Liver (tissue), 9 donors: ENCODE data around the gene RNASEH2C. TPM values are rescaled to one million over a fixed set of nuclear protein-coding genes. Genes with fewer than 3 reads are reported as not detected.
"Not testable (repeated sequence)": the region's sequence is repeated elsewhere in the genome, so short reads cannot be mapped to it uniquely, and the experiment has no call there.

Experiments used
- DNase-seq: peaks from one replicate; pipeline ENCODE4 v3.0.0-alpha.2; 2017; ENCODE audit warnings: low spot score
- H3K27ac ChIP-seq, 2 donors: one replicate each; pipeline ENCODE4 v1.7.0; 2013; ENCODE audit warnings: inconsistent platforms in 2 of 2, low read length in 2 of 2, control low read depth in 1 of 2, low read depth in 1 of 2, mild to moderate bottlenecking in 1 of 2
- H3K27me3 ChIP-seq, 4 donors: one replicate each; pipeline versions ENCODE4 v1.6.1 to v1.7.0; 2013; ENCODE audit warnings: low read length in 3 of 4, inconsistent platforms in 1 of 4, mild to moderate bottlenecking in 1 of 4, moderate library complexity in 1 of 4; ENCODE audit not compliant: control insufficient read depth in 4 of 4, insufficient read depth in 4 of 4
- H3K36me3 ChIP-seq, 4 donors: one replicate each; pipeline versions ENCODE4 v1.6.1 to v1.7.0; 2013; ENCODE audit warnings: low read length in 3 of 4, mild to moderate bottlenecking in 3 of 4, low read depth in 1 of 4, moderate library complexity in 1 of 4; ENCODE audit not compliant: control insufficient read depth in 4 of 4, insufficient read depth in 3 of 4
- H3K4me1 ChIP-seq, 4 donors: one replicate each; pipeline versions ENCODE4 v1.6.1 to v1.7.0; 2013; ENCODE audit warnings: low read length in 3 of 4, mild to moderate bottlenecking in 3 of 4, moderate library complexity in 1 of 4; ENCODE audit not compliant: control insufficient read depth in 4 of 4, insufficient read depth in 4 of 4
- H3K4me3 ChIP-seq, 3 donors: one replicate each; pipeline versions ENCODE4 v1.6.1 to v1.7.0; 2013; ENCODE audit warnings: low read length in 3 of 3, control low read depth in 1 of 3, low read depth in 1 of 3, mild to moderate bottlenecking in 1 of 3
- H3K9ac ChIP-seq, 2 donors: one replicate each; pipeline ENCODE4 v1.7.0; 2013; ENCODE audit warnings: low read length in 2 of 2, mild to moderate bottlenecking in 2 of 2, moderate library complexity in 2 of 2, control low read depth in 1 of 2, low read depth in 1 of 2
- H3K9me3 ChIP-seq, 4 donors: one replicate each; pipeline versions ENCODE4 v1.6.1 to v1.7.0; 2013; ENCODE audit warnings: low read length in 3 of 4; ENCODE audit not compliant: control insufficient read depth in 4 of 4
- CTCF ChIP-seq: fragments of 150-350 bp; IDR thresholded peaks from 2 replicates; pipeline ENCODE4 v1.5.1; 2017; ENCODE audit warnings: improper control_type of control experiment, low read depth, low read length; ENCODE audit not compliant: missing input control
- EGR1 ChIP-seq, 2 donors: IDR thresholded peaks; 2 replicates each; pipeline ENCODE4 v1.6.1; 2016 to 2018; ENCODE audit warnings: antibody characterized with exemption in 2 of 2, low read depth in 2 of 2
- FOXA1 ChIP-seq: IDR thresholded peaks from 2 replicates; pipeline ENCODE4 v1.6.1; 2016; ENCODE audit warnings: antibody characterized with exemption
- HNF4A ChIP-seq, 2 donors: conservative IDR thresholded peaks; 2 replicates each; pipeline ENCODE4 v1.6.1; 2016; ENCODE audit warnings: antibody characterized with exemption in 2 of 2, mild to moderate bottlenecking in 2 of 2
- JUND ChIP-seq, 2 donors: IDR thresholded peaks; 2 replicates each; pipeline ENCODE4 v1.6.1; 2016; ENCODE audit warnings: antibody characterized with exemption in 2 of 2
- NR2F2 ChIP-seq: IDR thresholded peaks from 2 replicates; pipeline ENCODE4 v1.6.1; 2016; ENCODE audit warnings: antibody characterized with exemption
- RAD21 ChIP-seq, 2 donors: IDR thresholded peaks; 2 replicates each; pipeline ENCODE4 v1.6.1; 2016; ENCODE audit warnings: antibody characterized with exemption in 2 of 2, mild to moderate bottlenecking in 2 of 2
- RXRA ChIP-seq, 2 donors: IDR thresholded peaks; 2 replicates each; pipeline ENCODE4 v1.6.1; 2017 to 2018; ENCODE audit warnings: antibody characterized with exemption in 2 of 2, mild to moderate bottlenecking in 1 of 2
- SP1 ChIP-seq: IDR thresholded peaks from 2 replicates; pipeline ENCODE4 v1.6.1; 2018; ENCODE audit warnings: antibody characterized with exemption, mild to moderate bottlenecking
- TAF1 ChIP-seq: conservative IDR thresholded peaks from 2 replicates; pipeline ENCODE4 v1.6.1; 2016; ENCODE audit warnings: antibody characterized with exemption, mild to moderate bottlenecking
- YY1 ChIP-seq: IDR thresholded peaks from 2 replicates; pipeline ENCODE4 v1.6.1; 2016; ENCODE audit warnings: antibody characterized with exemption, mild to moderate bottlenecking
- whole genome bisulfite sequencing: extraction: QIAGEN DNeasy Blood & Tissue Kit; methylation state at CpG from one replicate; pipeline ENCODE4 v1.1.7; 2013; 5-methylcytosine and 5-hydroxymethylcytosine counted together
- polyA plus RNA-seq, 2 donors: library from polyadenylated mRNA; stranded (reverse) in 1 of 2; unstranded in 1 of 2; fragments of 200-250 nt in 1 of 2; fragments of >200 nt in 1 of 2; fragmentation: Nextera tagmentation in 1 of 2; extraction: Ambion mirVana in 1 of 2; gene quantifications; one replicate each; pipeline versions ENCODE4 v1.2.1 to v1.2.3, GENCODE V29; 2013 to 2015
- total RNA-seq, 2 donors: library from RNA; depleted of rRNA; stranded (reverse); fragments of >200 nt; gene quantifications; one replicate each; pipeline ENCODE4 v1.2.3, GENCODE V29; 2014
- TF ChIP-seq, protein P1 (sequence below): IDR thresholded peaks from 2 replicates; pipeline ENCODE4 v1.6.1; 2016; ENCODE audit warnings: antibody characterized with exemption, mild to moderate bottlenecking
- TF ChIP-seq, protein P2 (sequence below): IDR thresholded peaks from 2 replicates; pipeline ENCODE4 v1.6.1; 2016; ENCODE audit warnings: antibody characterized with exemption
- TF ChIP-seq, protein P3 (sequence below): IDR thresholded peaks from 2 replicates; pipeline ENCODE4 v1.6.1; 2016; ENCODE audit warnings: antibody characterized with exemption
- TF ChIP-seq, protein P4 (sequence below): IDR thresholded peaks from 2 replicates; pipeline ENCODE4 v1.6.1; 2016; ENCODE audit warnings: antibody characterized with exemption
- donor health status: healthy.
- donor health status: healthy.
- donor health status: healthy.
- donor health status: healthy.
- donor health status: healthy.

Gene RNASEH2C
- total and polyA plus RNA-seq, 4 donors: 20.5 to 72.1 (median 39.0) TPM

DNA sequence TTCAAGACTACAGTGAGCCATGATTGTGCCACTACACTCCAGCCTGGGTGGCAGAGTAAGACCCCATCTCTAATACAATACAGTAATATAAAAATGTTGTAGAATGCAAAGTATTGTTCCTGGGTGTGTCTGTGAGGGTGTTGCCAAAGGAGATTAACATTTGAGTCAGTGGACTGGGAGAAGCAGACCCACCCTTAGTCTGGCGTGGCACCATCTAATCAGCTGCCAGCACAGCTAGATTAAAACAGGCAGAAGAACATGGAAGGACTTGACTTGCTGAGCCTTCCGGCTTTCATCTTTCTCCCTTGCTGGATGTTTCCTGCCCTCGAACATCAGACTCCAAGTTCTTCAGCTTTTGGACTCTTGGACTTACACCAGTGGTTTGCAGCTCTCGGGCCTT, 14.5 kb upstream of the RNASEH2C start:
- H3K9ac ChIP-seq, DNase-seq, H3K9me3 ChIP-seq, H3K27ac ChIP-seq, H3K27me3 ChIP-seq, H3K36me3 ChIP-seq, H3K4me3 ChIP-seq, H3K4me1 ChIP-seq: not testable (repeated sequence)
- 79% methylated on average over 4 of the region's 4 CpGs for WGBS

DNA sequence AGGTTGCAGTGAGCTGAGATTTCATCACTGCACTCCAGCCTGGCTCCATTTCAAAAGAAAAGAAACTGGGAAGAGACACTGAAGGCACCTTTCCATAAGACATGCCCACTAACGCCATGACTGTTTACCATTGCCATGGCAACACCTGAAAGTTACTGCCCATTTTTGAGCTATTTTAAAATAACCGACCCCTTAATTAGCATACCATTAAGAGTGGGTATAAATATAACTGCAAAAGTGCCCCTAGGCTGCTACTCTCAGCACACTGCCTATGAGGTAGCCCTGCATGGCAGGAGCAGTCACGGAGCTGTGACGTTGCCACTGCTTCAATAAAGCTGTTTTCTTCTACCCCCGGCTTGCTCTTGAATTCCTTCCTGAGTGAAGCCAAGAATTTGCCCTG, 9.9 kb upstream of the RNASEH2C start:
- DNase-seq: no peak
- Histone ChIP-seq H3K9ac (no peak overlapping the region), H3K9me3 (peaks cover 0 to 1% (median 0%) of the 10 kb centered on the region in 4 donors), H3K27ac (no peak overlapping the region), H3K36me3 (no peaks in the 10 kb centered on the region), H3K4me1 (no peaks in the 10 kb centered on the region), H3K4me3 (no peak overlapping the region), H3K27me3 (no peaks in the 10 kb centered on the region)
- TF ChIP-seq, protein P1, sequence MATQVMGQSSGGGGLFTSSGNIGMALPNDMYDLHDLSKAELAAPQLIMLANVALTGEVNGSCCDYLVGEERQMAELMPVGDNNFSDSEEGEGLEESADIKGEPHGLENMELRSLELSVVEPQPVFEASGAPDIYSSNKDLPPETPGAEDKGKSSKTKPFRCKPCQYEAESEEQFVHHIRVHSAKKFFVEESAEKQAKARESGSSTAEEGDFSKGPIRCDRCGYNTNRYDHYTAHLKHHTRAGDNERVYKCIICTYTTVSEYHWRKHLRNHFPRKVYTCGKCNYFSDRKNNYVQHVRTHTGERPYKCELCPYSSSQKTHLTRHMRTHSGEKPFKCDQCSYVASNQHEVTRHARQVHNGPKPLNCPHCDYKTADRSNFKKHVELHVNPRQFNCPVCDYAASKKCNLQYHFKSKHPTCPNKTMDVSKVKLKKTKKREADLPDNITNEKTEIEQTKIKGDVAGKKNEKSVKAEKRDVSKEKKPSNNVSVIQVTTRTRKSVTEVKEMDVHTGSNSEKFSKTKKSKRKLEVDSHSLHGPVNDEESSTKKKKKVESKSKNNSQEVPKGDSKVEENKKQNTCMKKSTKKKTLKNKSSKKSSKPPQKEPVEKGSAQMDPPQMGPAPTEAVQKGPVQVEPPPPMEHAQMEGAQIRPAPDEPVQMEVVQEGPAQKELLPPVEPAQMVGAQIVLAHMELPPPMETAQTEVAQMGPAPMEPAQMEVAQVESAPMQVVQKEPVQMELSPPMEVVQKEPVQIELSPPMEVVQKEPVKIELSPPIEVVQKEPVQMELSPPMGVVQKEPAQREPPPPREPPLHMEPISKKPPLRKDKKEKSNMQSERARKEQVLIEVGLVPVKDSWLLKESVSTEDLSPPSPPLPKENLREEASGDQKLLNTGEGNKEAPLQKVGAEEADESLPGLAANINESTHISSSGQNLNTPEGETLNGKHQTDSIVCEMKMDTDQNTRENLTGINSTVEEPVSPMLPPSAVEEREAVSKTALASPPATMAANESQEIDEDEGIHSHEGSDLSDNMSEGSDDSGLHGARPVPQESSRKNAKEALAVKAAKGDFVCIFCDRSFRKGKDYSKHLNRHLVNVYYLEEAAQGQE: no peak
- TF ChIP-seq JUND (IDR thresholded peaks at IDR 0.05) (no peak), RAD21 (IDR thresholded peaks at IDR 0.05) (no peak), YY1 (no peak), TAF1 (no peak), RXRA (IDR thresholded peaks at IDR 0.05) (no peak), HNF4A (conservative IDR thresholded peaks at IDR 0.05) (no peak), FOXA1 (no peak)
- TF ChIP-seq, protein P2, sequence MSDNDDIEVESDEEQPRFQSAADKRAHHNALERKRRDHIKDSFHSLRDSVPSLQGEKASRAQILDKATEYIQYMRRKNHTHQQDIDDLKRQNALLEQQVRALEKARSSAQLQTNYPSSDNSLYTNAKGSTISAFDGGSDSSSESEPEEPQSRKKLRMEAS: no peak
- TF ChIP-seq, protein P3, sequence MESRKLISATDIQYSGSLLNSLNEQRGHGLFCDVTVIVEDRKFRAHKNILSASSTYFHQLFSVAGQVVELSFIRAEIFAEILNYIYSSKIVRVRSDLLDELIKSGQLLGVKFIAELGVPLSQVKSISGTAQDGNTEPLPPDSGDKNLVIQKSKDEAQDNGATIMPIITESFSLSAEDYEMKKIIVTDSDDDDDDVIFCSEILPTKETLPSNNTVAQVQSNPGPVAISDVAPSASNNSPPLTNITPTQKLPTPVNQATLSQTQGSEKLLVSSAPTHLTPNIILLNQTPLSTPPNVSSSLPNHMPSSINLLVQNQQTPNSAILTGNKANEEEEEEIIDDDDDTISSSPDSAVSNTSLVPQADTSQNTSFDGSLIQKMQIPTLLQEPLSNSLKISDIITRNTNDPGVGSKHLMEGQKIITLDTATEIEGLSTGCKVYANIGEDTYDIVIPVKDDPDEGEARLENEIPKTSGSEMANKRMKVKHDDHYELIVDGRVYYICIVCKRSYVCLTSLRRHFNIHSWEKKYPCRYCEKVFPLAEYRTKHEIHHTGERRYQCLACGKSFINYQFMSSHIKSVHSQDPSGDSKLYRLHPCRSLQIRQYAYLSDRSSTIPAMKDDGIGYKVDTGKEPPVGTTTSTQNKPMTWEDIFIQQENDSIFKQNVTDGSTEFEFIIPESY: no peak
- TF ChIP-seq, protein P4, sequence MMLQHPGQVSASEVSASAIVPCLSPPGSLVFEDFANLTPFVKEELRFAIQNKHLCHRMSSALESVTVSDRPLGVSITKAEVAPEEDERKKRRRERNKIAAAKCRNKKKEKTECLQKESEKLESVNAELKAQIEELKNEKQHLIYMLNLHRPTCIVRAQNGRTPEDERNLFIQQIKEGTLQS: no peak
- WGBS: 64% methylated on average over 5 of the region's 5 CpGs

GRCh38 chr11:65727865-65728264, 7.3 kb upstream of the RNASEH2C start:
- Histone ChIP-seq H3K27ac (no peak overlapping the region), H3K27me3 (no peaks in the 10 kb centered on the region), H3K4me1 (no peaks in the 10 kb centered on the region), H3K9ac (no peak overlapping the region), H3K9me3 (peaks cover 0 to 1% (median 0%) of the 10 kb centered on the region in 4 donors), H3K4me3 (no peak overlapping the region), H3K36me3 (no peaks in the 10 kb centered on the region)
- WGBS: 87% methylated on average over 15 of the region's 15 CpGs
- DNase-seq: no peak
- TF ChIP-seq YY1 (no peak), HNF4A (conservative IDR thresholded peaks at IDR 0.05) (no peak), SP1 (no peak), NR2F2 (no peak), TAF1 (no peak), EGR1 (IDR thresholded peaks at IDR 0.05; ENCODE audit: low read depth in 2 of 2) (no peak), CTCF (no peak)
- TF ChIP-seq, protein P3: no peak
